B cell (primary cell): Measurements from ENCODE around the gene ELAC1. TPM values are rescaled to one million over a fixed set of nuclear protein-coding genes. Genes with fewer than 3 reads are reported as not detected.
"Not testable (repeated sequence)": the region's sequence is repeated elsewhere in the genome, so short reads cannot be mapped to it uniquely, and the experiment has no call there.

Source experiments
- ATAC-seq: fragments of 200-7000 bp; cut with Tn5 transposase; one replicate; pipeline ENCODE4 v1.10.0; 2021; ENCODE audit warnings: low read depth, mild to moderate bottlenecking, moderate number of reproducible peaks, moderate library complexity
- CTCF ChIA-PET: fragments of 350-600 bp; sonication (Branson Sonifier 250); formaldehyde crosslinking; loops from one replicate; lab custom pipeline; 2021; ENCODE audit warnings: antibody characterized with exemption, inconsistent platforms; lab: Charles Lee
- POLR2A ChIA-PET: fragments of 350-600 bp; sonication (Branson Sonifier 250); formaldehyde crosslinking; loops from one replicate; lab custom pipeline; 2021; ENCODE audit warnings: antibody characterized with exemption; lab: Charles Lee
- DNase-seq: peaks from one replicate; pipeline ENCODE4 v3.0.0; 2013
- H2AFZ ChIP-seq: 2 replicates; pipeline ENCODE4 v1.6.1; 2012; ENCODE audit warnings: mild to moderate bottlenecking, low read depth, low read length; ENCODE audit not compliant: insufficient read depth, poor library complexity, severe bottlenecking
- H3K27ac ChIP-seq, 2 donors: 1 replicate in 1 of 2; 2 replicates in 1 of 2; pipeline ENCODE4 v1.5.1; 2012 to 2013; ENCODE audit warnings: low read length in 2 of 2, mild to moderate bottlenecking in 2 of 2, moderate library complexity in 1 of 2
- H3K27me3 ChIP-seq, 4 experiments: fragments of 200-600 bp in 1 of 4; sonication (generic) in 1 of 4; replicated peaks in 1 of 4; 1 replicate in 2 of 4; 2 replicates in 2 of 4; pipeline versions ENCODE4 v1.6.1 to v1.7.0; 2013 to 2016; ENCODE audit warnings: low read length in 3 of 4, mild to moderate bottlenecking in 2 of 4, mixed read lengths in 1 of 4, moderate library complexity in 1 of 4; ENCODE audit not compliant: insufficient read depth in 4 of 4, control insufficient read depth in 3 of 4; ENCODE audit errors: control extremely low read depth in 1 of 4
- H3K36me3 ChIP-seq, 2 experiments: replicated peaks in 1 of 2; 1 replicate in 1 of 2; 2 replicates in 1 of 2; pipeline versions ENCODE4 v1.6.1 to v1.7.1; 2013; ENCODE audit warnings: low read length in 1 of 2; ENCODE audit not compliant: insufficient read depth in 2 of 2, control insufficient read depth in 1 of 2; ENCODE audit errors: control extremely low read depth in 1 of 2, extremely low read depth in 1 of 2
- H3K4me1 ChIP-seq, 2 donors: fragments of 200-600 bp in 1 of 2; sonication (generic) in 1 of 2; 1 replicate in 1 of 2; 2 replicates in 1 of 2; pipeline versions ENCODE4 v1.5.1 to v1.6.1; 2013 to 2017; ENCODE audit warnings: low read length in 2 of 2; ENCODE audit not compliant: control insufficient read depth in 2 of 2, insufficient read depth in 2 of 2
- H3K4me2 ChIP-seq: replicated peaks from 2 replicates; pipeline ENCODE3; 2012; ENCODE audit warnings: mild to moderate bottlenecking, low read depth, low read length; ENCODE audit not compliant: poor library complexity, severe bottlenecking
- H3K4me3 ChIP-seq, 5 experiments: fragments of 200-600 bp in 1 of 5; sonication (generic) in 1 of 5; 1 replicate in 3 of 5; 2 replicates in 2 of 5; pipeline versions ENCODE4 v1.5.1 to v1.7.0; 2011 to 2016; ENCODE audit warnings: low read length in 4 of 5, mild to moderate bottlenecking in 4 of 5, low read depth in 2 of 5, control low read depth in 1 of 5, moderate library complexity in 1 of 5; ENCODE audit not compliant: insufficient read depth in 1 of 5; ENCODE audit errors: control extremely low read depth in 1 of 5, extremely low read depth in 1 of 5
- H3K79me2 ChIP-seq: fragments of 200-600 bp; sonication (generic); one replicate; pipeline ENCODE4 v1.6.0; 2016; ENCODE audit warnings: low read length; ENCODE audit not compliant: control insufficient read depth, insufficient read depth
- H3K9ac ChIP-seq: fragments of 200-600 bp; sonication (generic); 2 replicates; pipeline ENCODE4 v1.6.1; 2017; ENCODE audit warnings: mild to moderate bottlenecking, low read length, moderate library complexity
- H3K9me3 ChIP-seq, 3 donors: one replicate each; pipeline versions ENCODE4 v1.6.1 to v1.7.1; 2013; ENCODE audit warnings: low read length in 2 of 3; ENCODE audit not compliant: control insufficient read depth in 2 of 3, insufficient read depth in 1 of 3; ENCODE audit errors: control extremely low read depth in 1 of 3
- H4K20me1 ChIP-seq: 2 replicates; pipeline ENCODE4 v1.6.0; 2012; ENCODE audit warnings: mild to moderate bottlenecking, low read length; ENCODE audit not compliant: insufficient read depth, control insufficient read depth, poor library complexity, severe bottlenecking
- H3K27ac Mint-ChIP-seq: one replicate; pipeline ENCODE4 v1.8.0; 2021; ENCODE audit warnings: mixed read lengths
- H3K27me3 Mint-ChIP-seq: one replicate; pipeline ENCODE4 v1.8.0; 2021; ENCODE audit warnings: mixed read lengths
- H3K4me1 Mint-ChIP-seq: one replicate; pipeline ENCODE4 v1.8.0; 2021; ENCODE audit warnings: mixed read lengths
- H3K4me3 Mint-ChIP-seq: one replicate; pipeline ENCODE4 v1.8.0; 2021; ENCODE audit warnings: mixed read lengths
- H3K9me3 Mint-ChIP-seq: one replicate; pipeline ENCODE4 v1.8.0; 2022; ENCODE audit warnings: mixed read lengths; ENCODE audit not compliant: insufficient read depth
- CTCF ChIP-seq: fragments of 200-600 bp; IDR thresholded peaks from one replicate; pipeline ENCODE4 v1.8.0; 2022; ENCODE audit warnings: antibody characterized with exemption, mild to moderate bottlenecking
- EZH2 ChIP-seq: IDR thresholded peaks from 2 replicates; pipeline ENCODE4 v1.6.1; 2012; ENCODE audit warnings: borderline replicate concordance, low read depth, mild to moderate bottlenecking, moderate library complexity, low read length; ENCODE audit not compliant: insufficient read depth, poor library complexity, severe bottlenecking
- WGBS: methylation state at CpG from one replicate; pipeline ENCODE4 v1.1.5; 2013; ENCODE audit warnings: missing lambda C conversion rate; ENCODE audit not compliant: insufficient coverage; 5-methylcytosine and 5-hydroxymethylcytosine counted together
- intact Hi-C: fragments of 100-400 bp; cut with micrococcal nuclease; formaldehyde crosslinking; loops from one replicate; pipeline ENCODE4 v1.10.0; 2022
- polyA plus RNA-seq: library from polyadenylated mRNA; depleted of rRNA; stranded (reverse); fragments of >200 nt; gene quantifications from 2 replicates; pipeline ENCODE4 v1.2.3, GENCODE V29; 2012
- total RNA-seq, 2 donors: library from RNA; stranded (reverse); fragments of 120-200 nt in 1 of 2; gene quantifications; 1 replicate in 1 of 2; 2 replicates in 1 of 2; pipeline versions ENCODE4 v1.2.3 to v1.2.4, GENCODE V29; 2013 to 2022

The ELAC1 gene
- total and polyA plus RNA-seq, 2 donors (not counting 1 experiment from before 2014, with no cell fraction given), result 3.8 to 9.9 TPM

GRCh38 chr18:50994031-50994430 is 26.2 kb downstream of the ELAC1 start:
- Histone ChIP-seq H3K9ac (no peak overlapping the region), H3K27me3 (no peaks in the 10 kb centered on the region), H2AFZ (no peak overlapping the region), H3K79me2 (no peaks in the 10 kb centered on the region), H3K36me3 (no peaks in the 10 kb centered on the region), H3K27ac (no peak overlapping the region), H3K4me2 (no peak overlapping the region), H3K9me3 (peaks cover 0 to 3% (median 0%) of the 10 kb centered on the region in 3 donors), H3K4me3 (no peak overlapping the region), H4K20me1 (no peaks in the 10 kb centered on the region), H3K4me1 (no peaks in the 10 kb centered on the region)
- Mint-ChIP-seq H3K9me3 (no peaks in the 10 kb centered on the region), H3K4me1 (no peaks in the 10 kb centered on the region), H3K27me3 (no peaks in the 10 kb centered on the region), H3K4me3 (no peak overlapping the region), H3K27ac (no peak overlapping the region)
- WGBS, result 100% methylated on average over 1 of the region's 2 CpGs
- ChIA-PET POLR2A (no interaction called here), CTCF (no interaction called here)
- no peak for ATAC-seq
- DNase-seq, result no peak
- TF ChIP-seq EZH2 (no peak), CTCF (no peak)
- intact Hi-C loops, result no loop called here

GRCh38 chr18:51003174-51003573 is 35.3 kb downstream of the ELAC1 start:
- CTCF ChIA-PET, H2AFZ ChIP-seq, POLR2A ChIA-PET, H3K4me1 ChIP-seq, H3K9me3 Mint-ChIP-seq, H3K27ac Mint-ChIP-seq, H3K27me3 ChIP-seq, H3K4me3 Mint-ChIP-seq, H3K27me3 Mint-ChIP-seq, ATAC-seq, H3K79me2 ChIP-seq, H3K36me3 ChIP-seq, DNase-seq, H3K4me3 ChIP-seq, H3K9ac ChIP-seq, intact Hi-C loops, H3K4me2 ChIP-seq, H3K4me1 Mint-ChIP-seq, H4K20me1 ChIP-seq, H3K9me3 ChIP-seq, H3K27ac ChIP-seq: not testable (repeated sequence)
- WGBS, result no CpG with 5 or more reads among the region's 2 CpGs
